CD4-positive, CD25-positive, alpha-beta regulatory T cell (primary cell): Measurements from ENCODE around the gene SGF29. TPM values are rescaled to one million over a fixed set of nuclear protein-coding genes. Genes with fewer than 3 reads are reported as not detected.
"Not testable (repeated sequence)": the region's sequence is repeated elsewhere in the genome, so short reads cannot be mapped to it uniquely, and the experiment has no call there.

Source experiments
- ATAC-seq, 2 donors: fragments of 150-1000 bp; cut with Tn5 transposase; one replicate each; pipeline ENCODE4 v1.10.0; 2021; ENCODE audit warnings: low read depth in 2 of 2, moderate number of reproducible peaks in 2 of 2, moderate library complexity in 1 of 2
- DNase-seq, 3 donors: peaks; one replicate each; pipeline versions ENCODE4 v3.0.0 to v3.0.0-alpha.2; 2012 to 2022; ENCODE audit warnings: mixed read lengths in 1 of 3
- H3K27ac ChIP-seq: one replicate; pipeline ENCODE4 v1.7.0; 2013; ENCODE audit warnings: mild to moderate bottlenecking, low read length; ENCODE audit not compliant: insufficient read depth, poor library complexity, severe bottlenecking
- H3K27me3 ChIP-seq: one replicate; pipeline ENCODE4 v1.7.0; 2013; ENCODE audit warnings: low read length; ENCODE audit not compliant: control insufficient read depth, insufficient read depth
- H3K36me3 ChIP-seq: one replicate; pipeline ENCODE4 v1.7.0; 2013; ENCODE audit warnings: mild to moderate bottlenecking, low read length, moderate library complexity; ENCODE audit not compliant: control insufficient read depth, insufficient read depth
- H3K4me1 ChIP-seq: 2 replicates; pipeline ENCODE4 v1.7.0; 2013; ENCODE audit warnings: mild to moderate bottlenecking, low read length; ENCODE audit not compliant: insufficient read depth, control insufficient read depth, poor library complexity, severe bottlenecking
- H3K4me3 ChIP-seq: one replicate; pipeline ENCODE4 v1.7.0; 2013; ENCODE audit warnings: low read depth, mild to moderate bottlenecking, low read length, moderate library complexity
- H3K9me3 ChIP-seq, 2 experiments: 1 replicate in 1 of 2; 2 replicates in 1 of 2; pipeline ENCODE4 v1.7.0; 2013; ENCODE audit warnings: low read length in 2 of 2, mild to moderate bottlenecking in 1 of 2, moderate library complexity in 1 of 2; ENCODE audit not compliant: control insufficient read depth in 2 of 2
- H3K27ac Mint-ChIP-seq, 3 donors: one replicate each; pipeline ENCODE4 v1.8.0; 2020 to 2022; ENCODE audit warnings: mild to moderate bottlenecking in 3 of 3, mixed read lengths in 3 of 3, moderate library complexity in 2 of 3
- H3K27me3 Mint-ChIP-seq: one replicate; pipeline ENCODE4 v1.8.0; 2022; ENCODE audit warnings: mild to moderate bottlenecking, mixed read lengths
- H3K36me3 Mint-ChIP-seq: one replicate; pipeline ENCODE4 v1.8.0; 2020; ENCODE audit warnings: mixed read lengths
- H3K4me1 Mint-ChIP-seq, 4 donors: one replicate each; pipeline ENCODE4 v1.8.0; 2020 to 2022; ENCODE audit warnings: mixed read lengths in 4 of 4, mild to moderate bottlenecking in 1 of 4
- H3K4me3 Mint-ChIP-seq, 4 donors: one replicate each; pipeline ENCODE4 v1.8.0; 2020 to 2022; ENCODE audit warnings: mild to moderate bottlenecking in 4 of 4, mixed read lengths in 4 of 4, moderate library complexity in 3 of 4
- H3K9me3 Mint-ChIP-seq, 7 donors: one replicate each; pipeline ENCODE4 v1.8.0; 2020 to 2022; ENCODE audit warnings: mixed read lengths in 7 of 7, mild to moderate bottlenecking in 3 of 7, moderate library complexity in 2 of 7
- polyA plus RNA-seq, 4 donors: library from polyadenylated mRNA; unstranded; fragments of 300-500 nt; fragmentation: Illumina TruSeq; gene quantifications; one replicate each; pipeline ENCODE4 v1.2.3, GENCODE V29; 2021
- total RNA-seq: library from RNA; stranded (reverse); gene quantifications from one replicate; pipeline ENCODE4 v1.2.3, GENCODE V29; 2022

SGF29 gene
- total and polyA plus RNA-seq, 5 donors from 2014 or later, result 43.4 to 97.5 (median 65.5) TPM

GRCh38 chr16:28602062-28602461, 48.3 kb downstream of the SGF29 start:
- H3K27me3 ChIP-seq, H3K9me3 Mint-ChIP-seq, H3K27me3 Mint-ChIP-seq, DNase-seq, H3K27ac ChIP-seq, H3K4me3 ChIP-seq, H3K9me3 ChIP-seq, H3K27ac Mint-ChIP-seq, H3K36me3 ChIP-seq, H3K4me1 ChIP-seq, H3K36me3 Mint-ChIP-seq, H3K4me3 Mint-ChIP-seq, ATAC-seq, H3K4me1 Mint-ChIP-seq: not testable (repeated sequence)

- H3K27me3 Mint-ChIP-seq, result no peaks in the 10 kb centered on the region
- no peaks in the 10 kb centered on the region for H3K36me3 ChIP-seq
- no peaks in the 10 kb centered on the region for H3K9me3 ChIP-seq
- no peaks in the 10 kb centered on the region for H3K27me3 ChIP-seq
- no peaks in the 10 kb centered on the region for H3K4me1 ChIP-seq
- peaks cover 0 to 4% (median 0%) of the 10 kb centered on the region in 4 donors for H3K4me1 Mint-ChIP-seq
- no peaks in the 10 kb centered on the region for H3K9me3 Mint-ChIP-seq
- ATAC-seq (no peak), DNase-seq (no peak)
- peak overlapping the region in 1 of 4 donors; percentile 87 for H3K4me3 Mint-ChIP-seq
- peaks cover 7% of the 10 kb centered on the region for H3K36me3 Mint-ChIP-seq
- no peak overlapping the region for H3K4me3 ChIP-seq
- H3K27ac Mint-ChIP-seq, result no peak overlapping the region
- H3K27ac ChIP-seq, result no peak overlapping the region
Observed at GRCh38 chr16:28602529-28602928, 48.8 kb downstream of the SGF29 start.

GRCh38 chr16:28603381-28604185, 49.9 kb downstream of the SGF29 start:
- Mint-ChIP-seq H3K4me1 (peaks cover 0 to 2% (median 0%) of the 10 kb centered on the region in 4 donors), H3K27ac (peak overlapping the region in 1 of 3 donors; percentile 79), H3K9me3 (no peaks in the 10 kb centered on the region), H3K36me3 (peaks cover 7% of the 10 kb centered on the region), H3K27me3 (no peaks in the 10 kb centered on the region), H3K4me3 (no peak overlapping the region)
- Histone ChIP-seq H3K4me1 (no peaks in the 10 kb centered on the region), H3K36me3 (no peaks in the 10 kb centered on the region), H3K9me3 (no peaks in the 10 kb centered on the region), H3K4me3 (no peak overlapping the region), H3K27me3 (no peaks in the 10 kb centered on the region), H3K27ac (no peak overlapping the region)
- ATAC-seq, result no peak
- DNase-seq, result no peak

GRCh38 chr16:28604186-28604565, 50.5 kb downstream of the SGF29 start:
- ATAC-seq (no peak), DNase-seq (no peak)
- H3K9me3 Mint-ChIP-seq, result no peaks in the 10 kb centered on the region
- H3K4me1 Mint-ChIP-seq, result peaks cover 0 to 2% (median under 1%) of the 10 kb centered on the region in 4 donors
- H3K27me3 Mint-ChIP-seq, result no peaks in the 10 kb centered on the region
- no peak overlapping the region for H3K4me3 ChIP-seq
- H3K27me3 ChIP-seq, result no peaks in the 10 kb centered on the region
- no peaks in the 10 kb centered on the region for H3K4me1 ChIP-seq
- peaks cover 7% of the 10 kb centered on the region for H3K36me3 Mint-ChIP-seq
- peak overlapping the region in 1 of 3 donors; percentile 79 for H3K27ac Mint-ChIP-seq
- no peaks in the 10 kb centered on the region for H3K9me3 ChIP-seq
- H3K27ac ChIP-seq, result no peak overlapping the region
- H3K36me3 ChIP-seq, result no peaks in the 10 kb centered on the region
- no peak overlapping the region for H3K4me3 Mint-ChIP-seq

GRCh38 chr16:28606291-28607115, 52.8 kb downstream of the SGF29 start:
- DNase-seq (no peak), ATAC-seq (no peak)
- H3K27ac Mint-ChIP-seq, result no peak overlapping the region
- H3K27ac ChIP-seq, result no peak overlapping the region
- no peaks in the 10 kb centered on the region for H3K9me3 Mint-ChIP-seq
- H3K27me3 ChIP-seq, result no peaks in the 10 kb centered on the region
- no peak overlapping the region for H3K4me3 Mint-ChIP-seq
- H3K9me3 ChIP-seq, result no peaks in the 10 kb centered on the region
- H3K4me1 Mint-ChIP-seq, result peaks cover 0 to 19% (median 12%) of the 10 kb centered on the region in 4 donors
- H3K36me3 ChIP-seq, result no peaks in the 10 kb centered on the region
- peaks cover 7% of the 10 kb centered on the region for H3K36me3 Mint-ChIP-seq
- no peaks in the 10 kb centered on the region for H3K27me3 Mint-ChIP-seq
- no peaks in the 10 kb centered on the region for H3K4me1 ChIP-seq
- no peak overlapping the region for H3K4me3 ChIP-seq

GRCh38 chr16:28607116-28607623, 53.5 kb downstream of the SGF29 start:
- no peak overlapping the region for H3K27ac ChIP-seq
- H3K4me1 ChIP-seq, result no peaks in the 10 kb centered on the region
- ATAC-seq, result no peak
- H3K27me3 ChIP-seq, result no peaks in the 10 kb centered on the region
- H3K36me3 ChIP-seq, result no peaks in the 10 kb centered on the region
- Mint-ChIP-seq H3K36me3 (peaks cover 7% of the 10 kb centered on the region), H3K4me1 (peaks cover 0 to 19% (median 12%) of the 10 kb centered on the region in 4 donors), H3K27me3 (no peaks in the 10 kb centered on the region), H3K4me3 (no peak overlapping the region), H3K9me3 (no peaks in the 10 kb centered on the region), H3K27ac (no peak overlapping the region)
- no peak overlapping the region for H3K4me3 ChIP-seq
- no peak for DNase-seq
- H3K9me3 ChIP-seq, result no peaks in the 10 kb centered on the region

- not testable (repeated sequence) for H3K36me3 ChIP-seq, H3K27ac Mint-ChIP-seq, H3K9me3 ChIP-seq, DNase-seq, H3K4me3 Mint-ChIP-seq, ATAC-seq, H3K4me1 ChIP-seq, H3K27ac ChIP-seq, H3K4me3 ChIP-seq, H3K27me3 ChIP-seq, H3K9me3 Mint-ChIP-seq, H3K36me3 Mint-ChIP-seq, H3K27me3 Mint-ChIP-seq
- peaks cover 0 to 19% (median 12%) of the 10 kb centered on the region in 4 donors for H3K4me1 Mint-ChIP-seq
Observed at GRCh38 chr16:28607681-28608495, 54.2 kb downstream of the SGF29 start.
